ENCODE measurements around the gene RAB26. TPM values are rescaled to one million over a fixed set of nuclear protein-coding genes. Genes with fewer than 3 reads are reported as not detected.
"Not testable (repeated sequence)": the region's sequence is repeated elsewhere in the genome, so short reads cannot be mapped to it uniquely, and the experiment has no call there.

Gene RAB26
- total and polyA plus RNA-seq, 2 donors (not counting 1 experiment from before 2014, with no cell fraction given), result 0.43 to 2.0 TPM

- H3K27ac ChIP-seq (ENCODE audit: insufficient read depth, low read length), result no peak overlapping the region
- no peaks in the 10 kb centered on the region for H3K9me3 ChIP-seq (ENCODE audit: control insufficient read depth, insufficient read depth, low read depth, low read length)
- DNase-seq (ENCODE audit: low read depth in 2 of 2), result no peak
- no peak overlapping the region for H3K4me2 ChIP-seq (ENCODE audit: extremely low read depth, insufficient read depth, low read length)
- H3K4me1 ChIP-seq (ENCODE audit: control insufficient read depth, extremely low read depth, insufficient read depth, low read length), result no peaks in the 10 kb centered on the region
- no peaks in the 10 kb centered on the region for H3K27me3 ChIP-seq (ENCODE audit: control insufficient read depth, insufficient read depth, low read length)
- no peaks in the 10 kb centered on the region for H4K20me1 ChIP-seq (ENCODE audit: control insufficient read depth, extremely low read depth, insufficient read depth, low read length)
- H3K36me3 ChIP-seq (ENCODE audit: control insufficient read depth, insufficient read depth, low read length), result peaks cover 6% of the 10 kb centered on the region
- no peak overlapping the region for H3K4me3 ChIP-seq (replicated peaks in 1 of 4; ENCODE audit: control extremely low read depth in 1 of 4, insufficient read depth in 1 of 4, low read depth in 3 of 4, low read length in 4 of 4)
- no peak overlapping the region for H2AFZ ChIP-seq (ENCODE audit: low read length)
- peaks cover 7% of the 10 kb centered on the region for H3K79me2 ChIP-seq (ENCODE audit: control insufficient read depth, insufficient read depth, low read length)
- no peak overlapping the region for H3K9ac ChIP-seq (ENCODE audit: insufficient read depth, low read length)
- TF ChIP-seq CTCF (conservative IDR thresholded peaks at IDR 0.05 in 1 of 2, IDR thresholded peaks at IDR 0.05 in 1 of 2; ENCODE audit: low read depth in 1 of 2, low read length in 2 of 2) (no peak), EZH2 (IDR thresholded peaks at IDR 0.05; ENCODE audit: low read length, missing control alignments) (no peak)
Measured at GRCh38 chr16:2115591-2115973, 32.8 kb upstream of the RAB26 start.

GRCh38 chr16:2116428-2116827 lies 32.0 kb upstream of the RAB26 start:
- H3K27me3 ChIP-seq (ENCODE audit: control insufficient read depth, insufficient read depth, low read length); H3K4me2 ChIP-seq (ENCODE audit: extremely low read depth, insufficient read depth, low read length); H3K4me1 ChIP-seq (ENCODE audit: control insufficient read depth, extremely low read depth, insufficient read depth, low read length); H3K79me2 ChIP-seq (ENCODE audit: control insufficient read depth, insufficient read depth, low read length); H3K36me3 ChIP-seq (ENCODE audit: control insufficient read depth, insufficient read depth, low read length); DNase-seq (ENCODE audit: low read depth in 2 of 2); H2AFZ ChIP-seq (ENCODE audit: low read length); H4K20me1 ChIP-seq (ENCODE audit: control insufficient read depth, extremely low read depth, insufficient read depth, low read length); H3K4me3 ChIP-seq (replicated peaks in 1 of 4; ENCODE audit: control extremely low read depth in 1 of 4, insufficient read depth in 1 of 4, low read depth in 3 of 4, low read length in 4 of 4); H3K9ac ChIP-seq (ENCODE audit: insufficient read depth, low read length); H3K27ac ChIP-seq (ENCODE audit: insufficient read depth, low read length); H3K9me3 ChIP-seq (ENCODE audit: control insufficient read depth, insufficient read depth, low read depth, low read length): not testable (repeated sequence)

GRCh38 chr16:2117341-2117740 lies 31.1 kb upstream of the RAB26 start:
- DNase-seq (ENCODE audit: low read depth in 2 of 2); H2AFZ ChIP-seq (ENCODE audit: low read length): not testable (repeated sequence)

GRCh38 chr16:2117960-2118722 lies 30.3 kb upstream of the RAB26 start:
- H3K9me3 ChIP-seq (ENCODE audit: control insufficient read depth, insufficient read depth, low read depth, low read length); H3K4me1 ChIP-seq (ENCODE audit: control insufficient read depth, extremely low read depth, insufficient read depth, low read length); H3K4me3 ChIP-seq (replicated peaks in 1 of 4; ENCODE audit: control extremely low read depth in 1 of 4, insufficient read depth in 1 of 4, low read depth in 3 of 4, low read length in 4 of 4); H3K27ac ChIP-seq (ENCODE audit: insufficient read depth, low read length); H2AFZ ChIP-seq (ENCODE audit: low read length); H4K20me1 ChIP-seq (ENCODE audit: control insufficient read depth, extremely low read depth, insufficient read depth, low read length); H3K27me3 ChIP-seq (ENCODE audit: control insufficient read depth, insufficient read depth, low read length); H3K4me2 ChIP-seq (ENCODE audit: extremely low read depth, insufficient read depth, low read length); H3K9ac ChIP-seq (ENCODE audit: insufficient read depth, low read length); H3K36me3 ChIP-seq (ENCODE audit: control insufficient read depth, insufficient read depth, low read length); DNase-seq (ENCODE audit: low read depth in 2 of 2): not testable (repeated sequence)
- H3K79me2 ChIP-seq (ENCODE audit: control insufficient read depth, insufficient read depth, low read length), result peaks cover 22% of the 10 kb centered on the region

More at GRCh38 chr16:2117341-2117740, 31.1 kb upstream of the RAB26 start:
- not testable (repeated sequence) for H3K4me1 ChIP-seq (ENCODE audit: control insufficient read depth, extremely low read depth, insufficient read depth, low read length); H3K4me2 ChIP-seq (ENCODE audit: extremely low read depth, insufficient read depth, low read length); H3K27ac ChIP-seq (ENCODE audit: insufficient read depth, low read length); H4K20me1 ChIP-seq (ENCODE audit: control insufficient read depth, extremely low read depth, insufficient read depth, low read length); H3K27me3 ChIP-seq (ENCODE audit: control insufficient read depth, insufficient read depth, low read length); H3K9ac ChIP-seq (ENCODE audit: insufficient read depth, low read length); H3K9me3 ChIP-seq (ENCODE audit: control insufficient read depth, insufficient read depth, low read depth, low read length); H3K4me3 ChIP-seq (replicated peaks in 1 of 4; ENCODE audit: control extremely low read depth in 1 of 4, insufficient read depth in 1 of 4, low read depth in 3 of 4, low read length in 4 of 4); H3K36me3 ChIP-seq (ENCODE audit: control insufficient read depth, insufficient read depth, low read length)
- H3K79me2 ChIP-seq (ENCODE audit: control insufficient read depth, insufficient read depth, low read length), result peaks cover 17% of the 10 kb centered on the region
